A549 (cell line): ENCODE results near the gene INHA. TPM values are rescaled to one million over a fixed set of nuclear protein-coding genes. Genes with fewer than 3 reads are reported as not detected.

Experiments used
- ATAC-seq, 2 experiments: fragments of 200-7000 bp in 1 of 2; fragments of >200 bp in 1 of 2; cut with Nextera tagmentation in 1 of 2; cut with Tn5 transposase in 1 of 2; 3 replicates each; pipeline versions ENCODE4 v1.8.0 to v1.9.1; 2018 to 2020; ENCODE audit warnings: mild to moderate bottlenecking in 1 of 2, moderate library complexity in 1 of 2
- CTCF ChIA-PET: fragments of 300-600 bp; sonication (Branson Sonifier 250); formaldehyde crosslinking; extraction: SDS; loops from one replicate; lab custom pipeline; 2021; ENCODE audit warnings: antibody characterized with exemption, inconsistent platforms; lab: Yijun Ruan, JAX
- POLR2A ChIA-PET: fragments of 350-600 bp; formaldehyde crosslinking; extraction: SDS; loops from one replicate; lab custom pipeline; 2021; ENCODE audit warnings: antibody characterized with exemption, inconsistent platforms; lab: Yijun Ruan, JAX
- DNase-seq, 2 experiments: peaks; one replicate each; pipeline versions ENCODE4 v3.0.0 to v3.0.0-alpha.2; 2011 to 2016; ENCODE audit warnings: low read depth in 1 of 2, low spot score in 1 of 2
- FAIRE-seq: peaks from 2 replicates; lab custom pipeline; 2011; peaks lifted over from hg19 to GRCh38; lab: Jason Lieb, UNC
- H3K27ac ChIP-seq, 2 experiments: fragments of >200 bp; sonication (Bioruptor Twin); formaldehyde crosslinking; 3 replicates each; pipeline ENCODE4 v1.5.1; 2016 to 2017
- H3K4me1 ChIP-seq: fragments of >200 bp; sonication (Bioruptor Twin); formaldehyde crosslinking; 3 replicates; pipeline ENCODE4 v1.6.1; 2016
- H3K4me2 ChIP-seq: fragments of >200 bp; sonication (Bioruptor Twin); formaldehyde crosslinking; 3 replicates; pipeline ENCODE4 v1.6.1; 2016
- H3K4me3 ChIP-seq: fragments of >200 bp; sonication (Bioruptor Twin); formaldehyde crosslinking; 3 replicates; pipeline ENCODE4 v1.5.1; 2016
- H3K9me3 ChIP-seq: fragments of >200 bp; sonication (Bioruptor Twin); formaldehyde crosslinking; 3 replicates; pipeline ENCODE4 v1.6.1; 2016
- BCL3 ChIP-seq: fragments of >200 bp; sonication (Bioruptor Twin); formaldehyde crosslinking; IDR thresholded peaks from 3 replicates; pipeline ENCODE4 v1.6.1; 2016
- CBX2 ChIP-seq: fragments of 200-600 bp; sonication (generic); IDR thresholded peaks from 2 replicates; pipeline ENCODE4 v1.6.1; 2016; ENCODE audit warnings: low read depth, mild to moderate bottlenecking, borderline replicate concordance
- CEBPB ChIP-seq, 2 experiments: fragments of >200 bp in 1 of 2; sonication (Bioruptor Twin) in 1 of 2; formaldehyde crosslinking in 1 of 2; IDR thresholded peaks; 2 replicates each; pipeline ENCODE4 v1.6.1; 2012 to 2016
- CHD2 ChIP-seq: fragments of 150-350 bp; IDR thresholded peaks from 2 replicates; pipeline ENCODE4 v1.6.1; 2014; ENCODE audit warnings: low read length; ENCODE audit not compliant: partially characterized antibody
- CHD4 ChIP-seq: fragments of 200-600 bp; sonication (generic); IDR thresholded peaks from 2 replicates; pipeline ENCODE4 v1.6.1; 2016; ENCODE audit warnings: antibody characterized with exemption, mild to moderate bottlenecking, borderline replicate concordance
- E2F6 ChIP-seq: IDR thresholded peaks from 2 replicates; pipeline ENCODE4 v1.6.1; 2012; ENCODE audit warnings: low read depth, borderline replicate concordance
- EHMT2 ChIP-seq: fragments of 200-600 bp; sonication (generic); IDR thresholded peaks from 2 replicates; pipeline ENCODE4 v1.6.1; 2016; ENCODE audit warnings: antibody characterized with exemption, low read depth, mild to moderate bottlenecking, moderate library complexity
- FOSL2 ChIP-seq, 2 experiments: fragments of 450-650 bp in 1 of 2; fragments of >200 bp in 1 of 2; sonication (Bioruptor Twin) in 1 of 2; formaldehyde crosslinking; IDR thresholded peaks; 2 replicates each; pipeline versions ENCODE4 v1.5.0 to v1.6.1; 2016 to 2020; ENCODE audit warnings: mild to moderate bottlenecking in 1 of 2, moderate library complexity in 1 of 2
- FOXS1 ChIP-seq: fragments of 250-450 bp; sonication (Bioruptor Pico); IDR thresholded peaks from 2 replicates; pipeline ENCODE4 v1.5.0; 2020; ENCODE audit warnings: mild to moderate bottlenecking, moderate library complexity
- HES2 ChIP-seq: fragments of >200 bp; sonication (Bioruptor Twin); formaldehyde crosslinking; IDR thresholded peaks from 2 replicates; pipeline ENCODE4 v1.6.1; 2016
- HEYL ChIP-seq: fragments of 250-450 bp; sonication (Bioruptor Pico); IDR thresholded peaks from 2 replicates; pipeline ENCODE4 v1.8.0; 2021; ENCODE audit warnings: mild to moderate bottlenecking, moderate library complexity
- HMGXB4 ChIP-seq: fragments of 250-450 bp; sonication (Bioruptor Pico); IDR thresholded peaks from 2 replicates; pipeline ENCODE4 v1.5.0; 2021; ENCODE audit warnings: mild to moderate bottlenecking, moderate library complexity, borderline replicate concordance
- HOXB5 ChIP-seq: fragments of 250-450 bp; sonication (Bioruptor Pico); IDR thresholded peaks from 2 replicates; pipeline ENCODE4 v1.5.0; 2020; ENCODE audit warnings: mild to moderate bottlenecking, moderate library complexity
- JUNB ChIP-seq: fragments of >200 bp; sonication (Bioruptor Twin); formaldehyde crosslinking; IDR thresholded peaks from 2 replicates; pipeline ENCODE4 v1.6.1; 2016
- KDM1A ChIP-seq: fragments of 200-600 bp; sonication (generic); IDR thresholded peaks from 2 replicates; pipeline ENCODE4 v1.6.1; 2016; ENCODE audit warnings: low read depth, mild to moderate bottlenecking
- KDM5A ChIP-seq: fragments of 200-600 bp; sonication (generic); IDR thresholded peaks from 2 replicates; pipeline ENCODE4 v1.6.1; 2016; ENCODE audit warnings: antibody characterized with exemption, mild to moderate bottlenecking
- MAZ ChIP-seq: fragments of 150-350 bp; IDR thresholded peaks from 2 replicates; pipeline ENCODE4 v1.6.1; 2014; ENCODE audit warnings: antibody characterized with exemption, low read depth, low read length, borderline replicate concordance
- MYC ChIP-seq: IDR thresholded peaks from 2 replicates; pipeline ENCODE4 v1.6.1; 2012; ENCODE audit warnings: mild to moderate bottlenecking, inconsistent platforms, low read length, improper control_type of control experiment, borderline replicate concordance
- NR3C1 ChIP-seq: fragments of >200 bp; sonication (Bioruptor Twin); formaldehyde crosslinking; IDR thresholded peaks from 3 replicates; pipeline ENCODE4 v1.6.1; 2017
- PBX3 ChIP-seq: IDR thresholded peaks from 2 replicates; pipeline ENCODE4 v1.6.1; 2012
- POLR2A ChIP-seq: IDR thresholded peaks from 2 replicates; pipeline ENCODE4 v1.6.1; 2012; ENCODE audit warnings: mild to moderate bottlenecking, low read length
- RCOR1 ChIP-seq: fragments of 150-350 bp; IDR thresholded peaks from 2 replicates; pipeline ENCODE4 v1.6.1; 2014; ENCODE audit warnings: antibody characterized with exemption, low read length, low read depth
- REST ChIP-seq: fragments of 200-600 bp; sonication (generic); IDR thresholded peaks from 2 replicates; pipeline ENCODE4 v1.6.1; 2016; ENCODE audit warnings: antibody characterized with exemption, mild to moderate bottlenecking, moderate library complexity
- RFX5 ChIP-seq: fragments of 450-650 bp; IDR thresholded peaks from 2 replicates; pipeline ENCODE4 v1.7.1; 2014; ENCODE audit warnings: antibody characterized with exemption, mild to moderate bottlenecking, moderate library complexity
- RNF2 ChIP-seq: fragments of 200-600 bp; sonication (generic); IDR thresholded peaks from 2 replicates; pipeline ENCODE4 v1.6.1; 2016; ENCODE audit warnings: low read depth, mild to moderate bottlenecking, antibody characterized with exemption, moderate library complexity, borderline replicate concordance
- SMC3 ChIP-seq: fragments of >200 bp; sonication (Bioruptor Twin); formaldehyde crosslinking; IDR thresholded peaks from 3 replicates; pipeline ENCODE4 v1.6.1; 2018; ENCODE audit warnings: inconsistent platforms
- TP53 ChIP-seq: fragments of 250-450 bp; sonication (Bioruptor Pico); IDR thresholded peaks from 2 replicates; pipeline ENCODE4 v1.5.0; 2021; ENCODE audit warnings: mild to moderate bottlenecking, moderate library complexity
- USF2 ChIP-seq: fragments of 450-650 bp; IDR thresholded peaks from 2 replicates; pipeline ENCODE4 v1.6.1; 2014; ENCODE audit warnings: antibody characterized with exemption
- ZNF302 ChIP-seq: fragments of 250-450 bp; sonication (Bioruptor Pico); IDR thresholded peaks from 2 replicates; pipeline ENCODE4 v1.9.0; 2021; ENCODE audit warnings: inconsistent platforms, mild to moderate bottlenecking, moderate library complexity
- ZSCAN20 ChIP-seq: fragments of 250-450 bp; sonication (Bioruptor Pico); IDR thresholded peaks from 2 replicates; pipeline ENCODE4 v1.8.0; 2022; ENCODE audit warnings: mild to moderate bottlenecking, moderate library complexity
- WGBS: methylation state at CpG from one replicate; pipeline ENCODE4 v1.1.6; 2017; ENCODE audit errors: missing lambda C conversion rate; 5-methylcytosine and 5-hydroxymethylcytosine counted together
- polyA plus RNA-seq, 4 experiments: library from polyadenylated mRNA; depleted of rRNA in 3 of 4; stranded (reverse); fragments of >200 nt; fragmentation: RNase III in 1 of 4; extraction: RNeasy Plus Mini Kit Qiagen cat#74134 plus additional on column Dnase treatment in 1 of 4; gene quantifications; 2 replicates in 3 of 4; 3 replicates in 1 of 4; pipeline ENCODE4 v1.2.3, GENCODE V29; 2011 to 2017

Gene INHA
- polyA plus RNA-seq, 2 of the 4 experiments (the other 2 are of a cell fraction): 0.49 to 0.72 TPM

GRCh38 chr2:219619235-219619634 lies 47.1 kb downstream of the INHA start:
- no peak for DNase-seq
- WGBS: 65% methylated on average over 4 of the region's 4 CpGs
- ChIA-PET POLR2A (no interaction called here), CTCF (interaction anchor here (1.2 to 2.4 kb wide), 3 partner anchors 8 to 89 kb away, joined by 4 to 10 read pairs (median 9); no protein-coding TSS in a partner anchor)
- Histone ChIP-seq H3K4me2 (no peak overlapping the region), H3K9me3 (no peaks in the 10 kb centered on the region), H3K4me3 (no peak overlapping the region), H3K4me1 (no peaks in the 10 kb centered on the region), H3K27ac (no peak overlapping the region)
- no peak; a peak in 1 of 6 replicates for ATAC-seq
- no peak for TF ChIP-seq ZNF302 (CRISPR knock-in tag)
- TF ChIP-seq HEYL (CRISPR knock-in tag): no peak
- TF ChIP-seq SMC3: no peak
- no peak for TF ChIP-seq FOXS1 (CRISPR knock-in tag)
- TF ChIP-seq MYC: no peak
- TF ChIP-seq PBX3: no peak
- TF ChIP-seq JUNB: no peak
- TF ChIP-seq NR3C1: no peak
- TF ChIP-seq HMGXB4 (CRISPR knock-in tag): no peak
- TF ChIP-seq RFX5: no peak
- no peak for TF ChIP-seq EHMT2
- no peak for TF ChIP-seq HOXB5 (CRISPR knock-in tag)
- no peak for TF ChIP-seq RNF2
- TF ChIP-seq CHD2: no peak
- no peak for TF ChIP-seq KDM5A
- TF ChIP-seq CHD4: no peak
- TF ChIP-seq CEBPB (IDR thresholded peaks at IDR 0.05): no peak
- TF ChIP-seq REST: no peak
- TF ChIP-seq USF2: no peak
- TF ChIP-seq MAZ: no peak
- no peak for FAIRE-seq

GRCh38 chr2:219620546-219620945 lies 48.4 kb downstream of the INHA start:
- ChIA-PET POLR2A (no interaction called here), CTCF (interaction anchor here (1.0 to 2.4 kb wide), 4 partner anchors 21 to 90 kb away, joined by 3 to 10 read pairs (median 6); no protein-coding TSS in a partner anchor)
- no peak overlapping the region for H3K4me3 ChIP-seq
- WGBS: 68% methylated on average over 6 of the region's 6 CpGs
- no peaks in the 10 kb centered on the region for H3K4me1 ChIP-seq
- ATAC-seq (no peak), FAIRE-seq (no peak), DNase-seq (no peak)
- H3K9me3 ChIP-seq: no peaks in the 10 kb centered on the region
- no peak overlapping the region for H3K4me2 ChIP-seq
- H3K27ac ChIP-seq: no peak overlapping the region
- no peak for TF ChIP-seq BCL3
- TF ChIP-seq POLR2A: no peak
- TF ChIP-seq CHD4: no peak
- no peak for TF ChIP-seq E2F6
- TF ChIP-seq FOXS1 (CRISPR knock-in tag): no peak
- TF ChIP-seq HES2: no peak
- TF ChIP-seq RCOR1: no peak
- no peak for TF ChIP-seq ZSCAN20
- no peak for TF ChIP-seq KDM1A
- TF ChIP-seq CBX2: no peak
- TF ChIP-seq TP53 (CRISPR knock-in tag): no peak
- no peak for TF ChIP-seq FOSL2 (IDR thresholded peaks at IDR 0.05)
- TF ChIP-seq FOSL2 (CRISPR knock-in tag; IDR thresholded peaks at IDR 0.05): no peak
